ENCODE data around the gene SERINC5. TPM values are rescaled to one million over a fixed set of nuclear protein-coding genes. Genes with fewer than 3 reads are reported as not detected.
"Not testable (repeated sequence)": the region's sequence is repeated elsewhere in the genome, so short reads cannot be mapped to it uniquely, and the experiment has no call there.

SERINC5 gene
- total RNA-seq, 1 donor from 2014 or later: 12.9 TPM

- no peak for TF ChIP-seq CTCF (IDR thresholded peaks at IDR 0.05; ENCODE audit: insufficient read depth, low read length, poor library complexity, severe bottlenecking)
- no peaks in the 10 kb centered on the region for H3K36me3 ChIP-seq (ENCODE audit: control insufficient read depth, insufficient read depth, low read length)
- H3K4me3 ChIP-seq (ENCODE audit: low read depth, low read length): no peak overlapping the region
- no peaks in the 10 kb centered on the region for H3K27me3 ChIP-seq (ENCODE audit: control insufficient read depth, insufficient read depth, low read length)
- no peak for DNase-seq (ENCODE audit: low read depth)
Observed at GRCh38 chr5:80204808-80205614, 50.8 kb downstream of the SERINC5 start.

- not testable (repeated sequence) for H3K27me3 ChIP-seq (ENCODE audit: control insufficient read depth, insufficient read depth, low read length); DNase-seq (ENCODE audit: low read depth); H3K36me3 ChIP-seq (ENCODE audit: control insufficient read depth, insufficient read depth, low read length); H3K4me3 ChIP-seq (ENCODE audit: low read depth, low read length)
Observed at GRCh38 chr5:80201763-80202162, 54.1 kb downstream of the SERINC5 start.

- no peak for TF ChIP-seq CTCF (IDR thresholded peaks at IDR 0.05; ENCODE audit: insufficient read depth, low read length, poor library complexity, severe bottlenecking)
- Histone ChIP-seq H3K4me3 (ENCODE audit: low read depth, low read length) (no peak overlapping the region), H3K36me3 (ENCODE audit: control insufficient read depth, insufficient read depth, low read length) (no peaks in the 10 kb centered on the region), H3K27me3 (ENCODE audit: control insufficient read depth, insufficient read depth, low read length) (no peaks in the 10 kb centered on the region)
- DNase-seq (ENCODE audit: low read depth): no peak
Observed at GRCh38 chr5:80198920-80199319, 56.9 kb downstream of the SERINC5 start.

- no peak for TF ChIP-seq CTCF (IDR thresholded peaks at IDR 0.05; ENCODE audit: insufficient read depth, low read length, poor library complexity, severe bottlenecking)
- no peaks in the 10 kb centered on the region for H3K36me3 ChIP-seq (ENCODE audit: control insufficient read depth, insufficient read depth, low read length)
- H3K4me3 ChIP-seq (ENCODE audit: low read depth, low read length): no peak overlapping the region
- DNase-seq (ENCODE audit: low read depth): no peak
- H3K27me3 ChIP-seq (ENCODE audit: control insufficient read depth, insufficient read depth, low read length): no peaks in the 10 kb centered on the region
Observed at GRCh38 chr5:80198399-80198798, 57.4 kb downstream of the SERINC5 start.

- no peak for TF ChIP-seq CTCF (IDR thresholded peaks at IDR 0.05; ENCODE audit: insufficient read depth, low read length, poor library complexity, severe bottlenecking)
- H3K4me3 ChIP-seq (ENCODE audit: low read depth, low read length): no peak overlapping the region
- no peaks in the 10 kb centered on the region for H3K36me3 ChIP-seq (ENCODE audit: control insufficient read depth, insufficient read depth, low read length)
- no peak for DNase-seq (ENCODE audit: low read depth)
- no peaks in the 10 kb centered on the region for H3K27me3 ChIP-seq (ENCODE audit: control insufficient read depth, insufficient read depth, low read length)
Observed at GRCh38 chr5:80195837-80196400, 59.9 kb downstream of the SERINC5 start.

GRCh38 chr5:80194468-80194867 is 61.4 kb downstream of the SERINC5 start:
- no peak for TF ChIP-seq CTCF (IDR thresholded peaks at IDR 0.05; ENCODE audit: insufficient read depth, low read length, poor library complexity, severe bottlenecking)
- no peaks in the 10 kb centered on the region for H3K36me3 ChIP-seq (ENCODE audit: control insufficient read depth, insufficient read depth, low read length)
- DNase-seq (ENCODE audit: low read depth): no peak
- H3K27me3 ChIP-seq (ENCODE audit: control insufficient read depth, insufficient read depth, low read length): no peaks in the 10 kb centered on the region
- no peak overlapping the region for H3K4me3 ChIP-seq (ENCODE audit: low read depth, low read length)

Measured in kidney epithelial cell (primary cell).